T-helper 2 cell (primary cell): ENCODE data around the gene PANX1.

Experiments
- DNase-seq, 5 experiments: peaks; one replicate each; pipeline versions ENCODE4 v3.0.0 to v3.0.0-alpha.2; 2012 to 2022

PANX1 gene

GRCh38 chr11:94185416-94186084, 56.9 kb downstream of the PANX1 start:
- DNase-seq, result no peak

- DNase-seq, result no peak
Observed at GRCh38 chr11:94186342-94187203, 57.9 kb downstream of the PANX1 start.

GRCh38 chr11:94193288-94193687, 64.6 kb downstream of the PANX1 start:
- DNase-seq, result no peak

GRCh38 chr11:94194712-94195111, 66.1 kb downstream of the PANX1 start:
- DNase-seq, result no peak

GRCh38 chr11:94196363-94196762, 67.7 kb downstream of the PANX1 start:
- DNase-seq, result no peak

- DNase-seq, result no peak
Observed at GRCh38 chr11:94198718-94199117, 70.1 kb downstream of the PANX1 start.

GRCh38 chr11:94199136-94200130, 70.8 kb downstream of the PANX1 start:
- no peak for DNase-seq

- no peak for DNase-seq
Observed at GRCh38 chr11:94201004-94201465, 72.4 kb downstream of the PANX1 start.

- no peak for DNase-seq
Observed at GRCh38 chr11:94203070-94203469, 74.4 kb downstream of the PANX1 start.

GRCh38 chr11:94211261-94211830, 82.7 kb downstream of the PANX1 start:
- no peak for DNase-seq

- no peak for DNase-seq
Observed at GRCh38 chr11:94212898-94213297, 84.3 kb downstream of the PANX1 start.

- DNase-seq, result no peak
Observed at GRCh38 chr11:94217705-94218104, 89.1 kb downstream of the PANX1 start.

- no peak for DNase-seq
Observed at GRCh38 chr11:94218372-94218771, 89.7 kb downstream of the PANX1 start.

- DNase-seq, result no peak
Observed at GRCh38 chr11:94219771-94220170, 91.1 kb downstream of the PANX1 start.

GRCh38 chr11:94224078-94224477, 95.4 kb downstream of the PANX1 start:
- DNase-seq, result no peak
